ENCODE data around the gene TBC1D1. TPM values are rescaled to one million over a fixed set of nuclear protein-coding genes. Genes with fewer than 3 reads are reported as not detected.

TBC1D1 gene
- total and polyA plus RNA-seq, 2 donors (not counting 3 experiments of a cell fraction or from before 2014, with no cell fraction given) = 63.5 to 116 TPM

DNA sequence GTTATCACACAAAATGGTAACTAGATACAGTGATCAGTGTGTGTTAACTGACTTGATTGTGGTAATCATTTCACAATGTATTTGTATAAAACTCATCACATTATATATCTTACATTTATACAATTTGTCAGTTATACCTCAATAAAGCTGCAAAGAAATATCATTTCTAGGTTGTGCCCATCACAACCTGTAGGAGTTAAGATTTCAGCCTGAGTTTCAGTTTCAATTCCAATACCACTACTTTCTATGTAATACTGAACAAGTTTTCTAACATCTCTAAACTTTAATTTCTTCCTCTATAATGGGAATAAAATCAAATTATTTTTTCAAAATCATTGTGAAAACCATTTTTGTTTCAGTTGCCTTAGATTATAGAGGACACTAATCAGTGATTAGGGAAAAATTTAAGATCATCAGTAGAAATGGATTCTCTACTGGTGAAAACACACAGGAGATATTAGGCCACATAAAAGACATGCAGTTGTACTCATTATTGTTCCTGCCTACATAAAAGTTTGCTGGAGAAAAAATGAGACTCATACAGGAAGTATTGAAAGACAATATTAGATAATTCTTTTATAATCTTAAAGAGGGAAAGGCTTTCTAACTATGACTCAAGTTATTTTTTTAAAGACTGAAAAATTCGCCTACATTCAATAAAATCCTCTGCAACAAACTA, 18.4 kb upstream of the TBC1D1 start:
- Histone ChIP-seq H3K4me2 (ENCODE audit: insufficient read depth, low read length) (no peak overlapping the region), H3K27me3 (ENCODE audit: control insufficient read depth in 2 of 2, insufficient read depth in 2 of 2, low read length in 2 of 2) (no peaks in the 10 kb centered on the region), H3K9me3 (replicated peaks; ENCODE audit: control insufficient read depth, insufficient read depth, low read length) (no peaks in the 10 kb centered on the region), H4K20me1 (replicated peaks; ENCODE audit: control insufficient read depth, extremely low read depth, insufficient read depth, low read length) (no peaks in the 10 kb centered on the region), H3K27ac (ENCODE audit: insufficient read depth, low read depth, low read length) (no peak overlapping the region), H3K79me2 (ENCODE audit: control insufficient read depth, insufficient read depth, low read length) (no peaks in the 10 kb centered on the region), H3K9ac (replicated peaks; ENCODE audit: extremely low read depth, insufficient read depth, low read length) (no peak overlapping the region), H3K4me3 (replicated peaks in 1 of 3; ENCODE audit: insufficient read depth in 1 of 3, low read depth in 1 of 3, low read length in 3 of 3) (no peak overlapping the region), H3K9me1 (replicated peaks; ENCODE audit: control insufficient read depth, extremely low read depth, insufficient read depth, low read length) (no peaks in the 10 kb centered on the region), H3K4me1 (ENCODE audit: control insufficient read depth, extremely low read depth, insufficient read depth, low read length) (no peaks in the 10 kb centered on the region), H3K36me3 (ENCODE audit: control insufficient read depth in 2 of 2, extremely low read depth in 1 of 2, insufficient read depth in 2 of 2, low read length in 2 of 2) (no peaks in the 10 kb centered on the region), H2AFZ (ENCODE audit: low read depth, low read length) (no peak overlapping the region)
- dilution Hi-C loops (cut with MboI; ENCODE audit: extremely low pct_ligation_motif_present, low sequenced_read_pairs) = no loop called here
- POLR2A ChIA-PET = no interaction called here
- DNase-seq (ENCODE audit: low read depth, low spot score) (no peak), FAIRE-seq (no peak)
- no peak for TF ChIP-seq POLR2AphosphoS5 (IDR thresholded peaks at IDR 0.05; ENCODE audit: insufficient read depth, low read depth, low read length)
- TF ChIP-seq FOS (IDR thresholded peaks at IDR 0.05; ENCODE audit: borderline replicate concordance, insufficient read depth, low read length) = no peak
- TF ChIP-seq, protein P1, sequence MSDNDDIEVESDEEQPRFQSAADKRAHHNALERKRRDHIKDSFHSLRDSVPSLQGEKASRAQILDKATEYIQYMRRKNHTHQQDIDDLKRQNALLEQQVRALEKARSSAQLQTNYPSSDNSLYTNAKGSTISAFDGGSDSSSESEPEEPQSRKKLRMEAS (IDR thresholded peaks at IDR 0.05; ENCODE audit: insufficient read depth, insufficient read length) = no peak
- no peak for TF ChIP-seq POLR2A (IDR thresholded peaks at IDR 0.05; ENCODE audit: low read depth, low read length)
- no peak for TF ChIP-seq MYC (IDR thresholded peaks at IDR 0.05; ENCODE audit: low read depth, low read length)
- TF ChIP-seq GATA2 (IDR thresholded peaks at IDR 0.05; ENCODE audit: insufficient read depth, insufficient read length, low read depth, low read length) = no peak
- no peak for TF ChIP-seq EZH2 (IDR thresholded peaks at IDR 0.05; ENCODE audit: borderline replicate concordance, low read depth, low read length, severe bottlenecking)
- TF ChIP-seq CTCF (IDR thresholded peaks at IDR 0.05; ENCODE audit: extremely low read depth in 1 of 2, insufficient read depth in 1 of 2, low read depth in 1 of 2, low read length in 2 of 2) = no peak
- no peak for TF ChIP-seq JUN (IDR thresholded peaks at IDR 0.05; ENCODE audit: borderline replicate concordance, insufficient read depth, insufficient read length, low read depth)
- no TSS peak for BruUV-seq (replicated peaks)
- intact Hi-C loops (cut with micrococcal nuclease) = no loop called here
- CTCF ChIA-PET = no interaction called here

All from endothelial cell of umbilical vein (primary cell).